Liver (tissue), 3 donors: ENCODE data around the gene ADGRG1.

ENCODE experiments used
- CTCF ChIP-seq: fragments of 150-350 bp; IDR thresholded peaks from 2 replicates; pipeline ENCODE4 v1.5.1; 2017; ENCODE audit warnings: improper control_type of control experiment, low read depth, low read length; ENCODE audit not compliant: missing input control
- EGR1 ChIP-seq, 2 donors: IDR thresholded peaks; 2 replicates each; pipeline ENCODE4 v1.6.1; 2016 to 2018; ENCODE audit warnings: antibody characterized with exemption in 2 of 2, low read depth in 2 of 2
- JUND ChIP-seq, 2 donors: IDR thresholded peaks; 2 replicates each; pipeline ENCODE4 v1.6.1; 2016; ENCODE audit warnings: antibody characterized with exemption in 2 of 2
- RXRA ChIP-seq, 2 donors: IDR thresholded peaks; 2 replicates each; pipeline ENCODE4 v1.6.1; 2017 to 2018; ENCODE audit warnings: antibody characterized with exemption in 2 of 2, mild to moderate bottlenecking in 1 of 2
- YY1 ChIP-seq: IDR thresholded peaks from 2 replicates; pipeline ENCODE4 v1.6.1; 2016; ENCODE audit warnings: antibody characterized with exemption, mild to moderate bottlenecking
- TF ChIP-seq, protein P1 (sequence below): IDR thresholded peaks from 2 replicates; pipeline ENCODE4 v1.6.1; 2016; ENCODE audit warnings: antibody characterized with exemption
- TF ChIP-seq, protein P2 (sequence below): IDR thresholded peaks from 2 replicates; pipeline ENCODE4 v1.6.1; 2016; ENCODE audit warnings: antibody characterized with exemption, mild to moderate bottlenecking
- donor health status: healthy.
- donor health status: healthy.

DNA sequence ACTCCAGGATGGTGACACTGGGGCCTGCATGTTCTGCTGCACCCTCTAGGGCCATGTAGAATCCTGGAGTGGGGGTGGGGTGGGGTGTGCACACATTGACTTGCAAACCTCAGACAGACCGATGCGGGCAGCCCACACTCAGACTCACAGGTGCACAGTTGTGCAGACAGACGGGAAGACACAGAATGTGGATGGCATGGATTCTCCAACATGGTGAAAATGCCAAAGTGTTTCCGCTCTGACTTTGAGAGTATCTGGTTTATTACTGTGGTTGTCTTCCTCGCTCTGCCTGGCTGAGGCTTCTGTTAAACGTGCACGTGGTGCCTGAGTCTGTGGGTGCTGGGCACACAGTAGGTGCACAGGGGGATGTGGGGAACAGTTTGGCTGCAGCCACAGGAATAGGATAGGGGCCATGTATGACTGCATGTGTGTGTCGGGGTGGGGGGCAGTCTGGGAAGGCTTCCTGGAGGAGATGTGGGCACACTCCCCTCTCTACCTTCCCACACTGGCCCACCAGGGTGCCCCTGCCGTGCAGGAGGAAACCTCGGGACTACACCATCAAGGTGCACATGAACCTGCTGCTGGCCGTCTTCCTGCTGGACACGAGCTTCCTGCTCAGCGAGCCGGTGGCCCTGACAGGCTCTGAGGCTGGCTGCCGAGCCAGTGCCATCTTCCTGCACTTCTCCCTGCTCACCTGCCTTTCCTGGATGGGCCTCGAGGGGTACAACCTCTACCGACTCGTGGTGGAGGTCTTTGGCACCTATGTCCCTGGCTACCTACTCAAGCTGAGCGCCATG lies 30.6 kb downstream of the ADGRG1 start:
- TF ChIP-seq JUND (IDR thresholded peaks at IDR 0.05): no peak
- no peak for TF ChIP-seq CTCF
- no peak for TF ChIP-seq YY1
- no peak for TF ChIP-seq EGR1 (IDR thresholded peaks at IDR 0.05; ENCODE audit: low read depth in 2 of 2)
- no peak for TF ChIP-seq RXRA (IDR thresholded peaks at IDR 0.05)
- TF ChIP-seq, protein P1, sequence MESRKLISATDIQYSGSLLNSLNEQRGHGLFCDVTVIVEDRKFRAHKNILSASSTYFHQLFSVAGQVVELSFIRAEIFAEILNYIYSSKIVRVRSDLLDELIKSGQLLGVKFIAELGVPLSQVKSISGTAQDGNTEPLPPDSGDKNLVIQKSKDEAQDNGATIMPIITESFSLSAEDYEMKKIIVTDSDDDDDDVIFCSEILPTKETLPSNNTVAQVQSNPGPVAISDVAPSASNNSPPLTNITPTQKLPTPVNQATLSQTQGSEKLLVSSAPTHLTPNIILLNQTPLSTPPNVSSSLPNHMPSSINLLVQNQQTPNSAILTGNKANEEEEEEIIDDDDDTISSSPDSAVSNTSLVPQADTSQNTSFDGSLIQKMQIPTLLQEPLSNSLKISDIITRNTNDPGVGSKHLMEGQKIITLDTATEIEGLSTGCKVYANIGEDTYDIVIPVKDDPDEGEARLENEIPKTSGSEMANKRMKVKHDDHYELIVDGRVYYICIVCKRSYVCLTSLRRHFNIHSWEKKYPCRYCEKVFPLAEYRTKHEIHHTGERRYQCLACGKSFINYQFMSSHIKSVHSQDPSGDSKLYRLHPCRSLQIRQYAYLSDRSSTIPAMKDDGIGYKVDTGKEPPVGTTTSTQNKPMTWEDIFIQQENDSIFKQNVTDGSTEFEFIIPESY: no peak
- TF ChIP-seq, protein P2, sequence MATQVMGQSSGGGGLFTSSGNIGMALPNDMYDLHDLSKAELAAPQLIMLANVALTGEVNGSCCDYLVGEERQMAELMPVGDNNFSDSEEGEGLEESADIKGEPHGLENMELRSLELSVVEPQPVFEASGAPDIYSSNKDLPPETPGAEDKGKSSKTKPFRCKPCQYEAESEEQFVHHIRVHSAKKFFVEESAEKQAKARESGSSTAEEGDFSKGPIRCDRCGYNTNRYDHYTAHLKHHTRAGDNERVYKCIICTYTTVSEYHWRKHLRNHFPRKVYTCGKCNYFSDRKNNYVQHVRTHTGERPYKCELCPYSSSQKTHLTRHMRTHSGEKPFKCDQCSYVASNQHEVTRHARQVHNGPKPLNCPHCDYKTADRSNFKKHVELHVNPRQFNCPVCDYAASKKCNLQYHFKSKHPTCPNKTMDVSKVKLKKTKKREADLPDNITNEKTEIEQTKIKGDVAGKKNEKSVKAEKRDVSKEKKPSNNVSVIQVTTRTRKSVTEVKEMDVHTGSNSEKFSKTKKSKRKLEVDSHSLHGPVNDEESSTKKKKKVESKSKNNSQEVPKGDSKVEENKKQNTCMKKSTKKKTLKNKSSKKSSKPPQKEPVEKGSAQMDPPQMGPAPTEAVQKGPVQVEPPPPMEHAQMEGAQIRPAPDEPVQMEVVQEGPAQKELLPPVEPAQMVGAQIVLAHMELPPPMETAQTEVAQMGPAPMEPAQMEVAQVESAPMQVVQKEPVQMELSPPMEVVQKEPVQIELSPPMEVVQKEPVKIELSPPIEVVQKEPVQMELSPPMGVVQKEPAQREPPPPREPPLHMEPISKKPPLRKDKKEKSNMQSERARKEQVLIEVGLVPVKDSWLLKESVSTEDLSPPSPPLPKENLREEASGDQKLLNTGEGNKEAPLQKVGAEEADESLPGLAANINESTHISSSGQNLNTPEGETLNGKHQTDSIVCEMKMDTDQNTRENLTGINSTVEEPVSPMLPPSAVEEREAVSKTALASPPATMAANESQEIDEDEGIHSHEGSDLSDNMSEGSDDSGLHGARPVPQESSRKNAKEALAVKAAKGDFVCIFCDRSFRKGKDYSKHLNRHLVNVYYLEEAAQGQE: no peak
